ENCODE results near the gene CAMKMT. TPM values are rescaled to one million over a fixed set of nuclear protein-coding genes. Genes with fewer than 3 reads are reported as not detected.

Gene CAMKMT
- total and polyA plus RNA-seq, 8 donors = 8.3 to 17.5 (median 11.5) TPM

- no peaks in the 10 kb centered on the region for H3K36me3 ChIP-seq
- H3K4me1 ChIP-seq = no peaks in the 10 kb centered on the region
- no peak overlapping the region for H3K27ac ChIP-seq
- DNase-seq (no peak), ATAC-seq (no peak)
- H3K9me3 ChIP-seq = peaks cover 0 to 3% of the 10 kb centered on the region in 2 donors
- TF ChIP-seq CTCF (IDR thresholded peaks at IDR 0.05) = no peak
- no peaks in the 10 kb centered on the region for H3K27me3 ChIP-seq
- intact Hi-C loops (cut with DNase I) = no loop called here
- no peak overlapping the region for H3K4me3 ChIP-seq
These were observed 413.2 kb downstream of the CAMKMT start for GRCh38 chr2:44774826-44775492.

GRCh38 chr2:44777036-44777435, 415.3 kb downstream of the CAMKMT start:
- H3K27ac ChIP-seq = no peak overlapping the region
- no peaks in the 10 kb centered on the region for H3K36me3 ChIP-seq
- intact Hi-C loops (cut with DNase I) = no loop called here
- H3K9me3 ChIP-seq = peaks cover 0 to 8% of the 10 kb centered on the region in 2 donors
- H3K4me3 ChIP-seq = no peak overlapping the region
- no peaks in the 10 kb centered on the region for H3K27me3 ChIP-seq
- H3K4me1 ChIP-seq = no peaks in the 10 kb centered on the region
- no peak for TF ChIP-seq CTCF (IDR thresholded peaks at IDR 0.05)
- DNase-seq (no peak), ATAC-seq (peak; percentile 44)

GRCh38 chr2:44777537-44777936, 415.8 kb downstream of the CAMKMT start:
- Histone ChIP-seq H3K27me3 (no peaks in the 10 kb centered on the region), H3K27ac (no peak overlapping the region), H3K4me1 (no peaks in the 10 kb centered on the region), H3K4me3 (no peak overlapping the region), H3K36me3 (no peaks in the 10 kb centered on the region), H3K9me3 (peaks cover 0 to 8% of the 10 kb centered on the region in 2 donors)
- ATAC-seq (peak; percentile 50), DNase-seq (no peak)
- intact Hi-C loops (cut with DNase I) = no loop called here
- TF ChIP-seq CTCF (IDR thresholded peaks at IDR 0.05) = no peak

GRCh38 chr2:44778221-44778654, 416.5 kb downstream of the CAMKMT start:
- intact Hi-C loops (cut with DNase I) = no loop called here
- Histone ChIP-seq H3K4me1 (no peaks in the 10 kb centered on the region), H3K4me3 (no peak overlapping the region), H3K27me3 (no peaks in the 10 kb centered on the region), H3K27ac (no peak overlapping the region), H3K9me3 (peaks cover 0 to 8% of the 10 kb centered on the region in 2 donors), H3K36me3 (no peaks in the 10 kb centered on the region)
- ATAC-seq = no peak
- no peak for DNase-seq
- no peak for TF ChIP-seq CTCF (IDR thresholded peaks at IDR 0.05)

DNA sequence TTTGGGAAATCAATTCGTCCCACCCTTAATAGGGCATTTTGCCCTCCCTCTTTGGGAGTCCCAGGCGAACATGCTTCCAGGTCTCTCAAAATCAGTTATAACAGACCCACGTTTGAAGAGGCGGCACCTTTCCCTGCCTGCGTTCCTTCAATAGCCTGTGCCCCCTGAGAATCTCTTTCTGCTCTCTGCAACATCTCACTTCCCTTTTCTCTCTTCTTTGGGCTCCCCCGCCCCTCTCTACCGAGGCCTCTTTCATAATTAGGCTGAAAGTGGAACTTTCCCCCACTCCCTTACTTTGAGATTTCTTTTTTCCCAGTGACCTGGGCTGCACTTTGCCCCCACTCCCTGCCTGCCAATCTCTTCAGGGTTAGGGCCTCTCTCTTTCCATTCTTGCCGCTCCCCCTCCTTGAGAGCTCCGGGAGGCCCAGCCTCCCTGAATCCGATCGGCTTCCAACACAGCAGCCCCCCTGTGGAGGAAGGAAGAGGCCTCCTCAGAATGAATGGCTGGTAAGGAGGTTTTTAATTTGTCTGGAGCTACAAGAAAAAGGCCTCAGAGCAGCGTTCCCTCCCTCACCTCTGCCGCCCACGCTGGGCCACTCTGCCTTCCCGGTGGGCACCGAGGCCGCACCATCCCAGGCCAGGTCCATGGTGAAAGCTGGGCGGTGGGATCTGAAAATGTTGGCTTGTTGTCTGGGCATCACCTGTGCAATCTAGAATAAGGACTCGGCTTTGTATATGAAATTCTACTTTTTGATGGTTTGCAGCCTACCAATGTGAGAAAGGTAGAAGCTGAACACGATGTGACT, 417.1 kb downstream of the CAMKMT start:
- Histone ChIP-seq H3K9me3 (peaks cover 0 to 8% of the 10 kb centered on the region in 2 donors), H3K27ac (no peak overlapping the region), H3K27me3 (no peaks in the 10 kb centered on the region), H3K36me3 (no peaks in the 10 kb centered on the region), H3K4me1 (no peaks in the 10 kb centered on the region), H3K4me3 (no peak overlapping the region)
- ATAC-seq (peak; percentile 52), DNase-seq (no peak)
- no peak for TF ChIP-seq CTCF (IDR thresholded peaks at IDR 0.05)
- intact Hi-C loops (cut with DNase I) = no loop called here
